Activated CD4-positive, CD25-positive, alpha-beta regulatory T cell treated with anti-CD3 and anti-CD28 coated beads, Interleukin-2, amount 50 U/mL, for 72 hours (primary cell): ENCODE measurements around the gene COMMD6.
A peak's percentile ranks its signal among the peaks of the same experiment; 100 is the strongest.

Experiments
- DNase-seq: peaks from one replicate; pipeline ENCODE4 v3.0.0; 2021

Gene COMMD6

GRCh38 chr13:75518439-75519088, 19.1 kb downstream of the COMMD6 start:
- no peak for DNase-seq

- no peak for DNase-seq
Observed at GRCh38 chr13:75514080-75514995, 23.3 kb downstream of the COMMD6 start.

GRCh38 chr13:75513271-75513670, 24.4 kb downstream of the COMMD6 start:
- no peak for DNase-seq

- no peak for DNase-seq
Observed at GRCh38 chr13:75512253-75512652, 25.4 kb downstream of the COMMD6 start.

- DNase-seq = no peak
Observed at GRCh38 chr13:75511051-75511625, 26.5 kb downstream of the COMMD6 start.

- DNase-seq = no peak
Observed at GRCh38 chr13:75508002-75508548, 29.6 kb downstream of the COMMD6 start.

- no peak for DNase-seq
Observed at GRCh38 chr13:75507027-75508001, 30.3 kb downstream of the COMMD6 start.

GRCh38 chr13:75506018-75506417, 31.6 kb downstream of the COMMD6 start:
- DNase-seq = no peak

- no peak for DNase-seq
Observed at GRCh38 chr13:75505327-75505726, 32.3 kb downstream of the COMMD6 start.

GRCh38 chr13:75495938-75496337, 41.7 kb downstream of the COMMD6 start:
- DNase-seq = no peak

- no peak for DNase-seq
Observed at GRCh38 chr13:75494491-75494890, 43.1 kb downstream of the COMMD6 start.

- DNase-seq = no peak
Observed at GRCh38 chr13:75493156-75493555, 44.5 kb downstream of the COMMD6 start.

GRCh38 chr13:75492389-75492788, 45.3 kb downstream of the COMMD6 start:
- no peak for DNase-seq

GRCh38 chr13:75491376-75491775, 46.3 kb downstream of the COMMD6 start:
- DNase-seq = no peak

- no peak for DNase-seq
Observed at GRCh38 chr13:75489502-75490263, 48.0 kb downstream of the COMMD6 start.

- no peak for DNase-seq
Observed at GRCh38 chr13:75486146-75487062, 51.2 kb downstream of the COMMD6 start.

GRCh38 chr13:75485286-75486062, 52.2 kb downstream of the COMMD6 start:
- DNase-seq = no peak

GRCh38 chr13:75482820-75483079, 54.9 kb downstream of the COMMD6 start:
- no peak for DNase-seq

GRCh38 chr13:75482070-75482819, 55.4 kb downstream of the COMMD6 start, which contains the start of gene TBC1D4:
TBC1D4 (minus strand) TSS chr13:75482169; CDS start chr13:75481767, 402 bp downstream.
- DNase-seq = peak; percentile 43
